ENCODE measurements around the gene P2RX2. TPM values are rescaled to one million over a fixed set of nuclear protein-coding genes. Genes with fewer than 3 reads are reported as not detected.

The P2RX2 gene
- total RNA-seq, 1 donor from 2014 or later, result 0.19 TPM

DNA sequence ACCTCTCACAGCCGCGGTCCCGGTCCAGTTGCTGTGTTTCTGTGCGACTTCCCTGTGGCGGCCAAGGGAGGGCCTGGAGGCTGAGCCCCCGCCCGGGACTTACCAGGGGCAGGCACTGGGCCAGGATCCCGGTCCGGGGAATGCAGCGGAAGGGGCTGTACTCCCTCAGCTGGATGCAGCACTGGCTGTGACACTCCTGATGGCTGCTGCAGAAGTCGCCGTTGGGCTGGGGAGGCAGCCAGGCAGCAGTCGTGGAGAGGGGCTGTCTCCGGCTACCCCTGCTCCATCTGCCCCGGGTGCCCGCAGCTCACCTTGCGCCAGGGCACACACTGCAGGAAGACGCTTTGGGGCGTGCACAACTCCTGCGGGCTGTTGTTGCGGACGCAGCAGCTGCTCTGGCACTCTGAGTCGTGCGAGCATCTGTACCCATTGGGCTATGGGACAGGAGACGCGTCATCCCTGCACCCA lies 14.4 kb upstream of the P2RX2 start:
- peaks cover 4% of the 10 kb centered on the region for H3K4me1 Mint-ChIP-seq (ENCODE audit: low read depth)
- no peak overlapping the region for H3K4me3 Mint-ChIP-seq (ENCODE audit: low read depth)
- peaks cover 72% of the 10 kb centered on the region for H3K27me3 Mint-ChIP-seq
- TF ChIP-seq, protein P1, sequence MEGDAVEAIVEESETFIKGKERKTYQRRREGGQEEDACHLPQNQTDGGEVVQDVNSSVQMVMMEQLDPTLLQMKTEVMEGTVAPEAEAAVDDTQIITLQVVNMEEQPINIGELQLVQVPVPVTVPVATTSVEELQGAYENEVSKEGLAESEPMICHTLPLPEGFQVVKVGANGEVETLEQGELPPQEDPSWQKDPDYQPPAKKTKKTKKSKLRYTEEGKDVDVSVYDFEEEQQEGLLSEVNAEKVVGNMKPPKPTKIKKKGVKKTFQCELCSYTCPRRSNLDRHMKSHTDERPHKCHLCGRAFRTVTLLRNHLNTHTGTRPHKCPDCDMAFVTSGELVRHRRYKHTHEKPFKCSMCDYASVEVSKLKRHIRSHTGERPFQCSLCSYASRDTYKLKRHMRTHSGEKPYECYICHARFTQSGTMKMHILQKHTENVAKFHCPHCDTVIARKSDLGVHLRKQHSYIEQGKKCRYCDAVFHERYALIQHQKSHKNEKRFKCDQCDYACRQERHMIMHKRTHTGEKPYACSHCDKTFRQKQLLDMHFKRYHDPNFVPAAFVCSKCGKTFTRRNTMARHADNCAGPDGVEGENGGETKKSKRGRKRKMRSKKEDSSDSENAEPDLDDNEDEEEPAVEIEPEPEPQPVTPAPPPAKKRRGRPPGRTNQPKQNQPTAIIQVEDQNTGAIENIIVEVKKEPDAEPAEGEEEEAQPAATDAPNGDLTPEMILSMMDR (IDR thresholded peaks at IDR 0.05; ENCODE audit: unreplicated experiment), result no peak
- no peak for DNase-seq (ENCODE audit: low spot score, unreplicated experiment)
- H3K9me3 Mint-ChIP-seq (ENCODE audit: low read depth), result no peaks in the 10 kb centered on the region
- H3K36me3 Mint-ChIP-seq (ENCODE audit: insufficient read depth), result no peaks in the 10 kb centered on the region
- no peak overlapping the region for H3K27ac Mint-ChIP-seq

DNA sequence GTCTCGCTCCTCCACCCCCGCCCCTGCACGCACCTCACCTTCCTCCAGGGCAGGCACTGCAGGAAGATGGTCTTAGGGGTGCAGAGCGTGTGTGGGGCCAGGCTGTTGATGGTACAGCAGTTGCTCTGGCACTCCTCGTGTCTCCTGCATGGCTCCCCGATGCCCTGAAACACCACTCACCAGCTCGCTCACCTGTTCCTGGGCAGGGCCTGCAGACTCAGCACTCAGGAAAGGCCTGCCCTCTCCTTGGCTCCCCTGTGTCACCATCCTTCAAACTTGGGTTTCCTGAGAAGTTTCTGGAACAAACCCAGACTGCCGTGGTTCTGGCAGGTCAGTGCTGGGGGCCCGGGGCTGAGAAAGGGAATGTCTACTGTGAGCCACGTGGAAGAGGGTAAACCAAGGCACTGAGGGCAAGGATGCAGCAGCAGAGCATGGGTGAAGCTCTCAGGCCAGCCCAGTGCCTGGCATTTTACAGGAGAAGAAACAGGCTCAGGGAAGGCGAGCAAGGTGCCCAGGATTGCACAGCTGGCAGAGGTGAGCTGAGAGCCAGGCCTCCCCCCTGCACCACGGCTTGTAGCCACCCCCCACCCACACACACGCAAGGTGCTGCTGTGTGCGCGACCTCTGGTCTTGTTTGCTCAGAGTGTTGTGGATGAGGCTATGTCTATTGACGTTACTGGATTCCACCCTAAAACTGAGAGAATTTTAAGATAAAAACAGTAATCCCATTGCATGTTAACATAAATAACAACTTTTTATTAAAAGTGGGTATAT lies 13.7 kb upstream of the P2RX2 start:
- no peak overlapping the region for H3K27ac Mint-ChIP-seq
- peaks cover 4% of the 10 kb centered on the region for H3K4me1 Mint-ChIP-seq (ENCODE audit: low read depth)
- no peaks in the 10 kb centered on the region for H3K9me3 Mint-ChIP-seq (ENCODE audit: low read depth)
- peaks cover 70% of the 10 kb centered on the region for H3K27me3 Mint-ChIP-seq
- no peak for DNase-seq (ENCODE audit: low spot score, unreplicated experiment)
- no peak overlapping the region for H3K4me3 Mint-ChIP-seq (ENCODE audit: low read depth)
- TF ChIP-seq, protein P1 (IDR thresholded peaks at IDR 0.05; ENCODE audit: unreplicated experiment), result no peak
- no peaks in the 10 kb centered on the region for H3K36me3 Mint-ChIP-seq (ENCODE audit: insufficient read depth)

DNA sequence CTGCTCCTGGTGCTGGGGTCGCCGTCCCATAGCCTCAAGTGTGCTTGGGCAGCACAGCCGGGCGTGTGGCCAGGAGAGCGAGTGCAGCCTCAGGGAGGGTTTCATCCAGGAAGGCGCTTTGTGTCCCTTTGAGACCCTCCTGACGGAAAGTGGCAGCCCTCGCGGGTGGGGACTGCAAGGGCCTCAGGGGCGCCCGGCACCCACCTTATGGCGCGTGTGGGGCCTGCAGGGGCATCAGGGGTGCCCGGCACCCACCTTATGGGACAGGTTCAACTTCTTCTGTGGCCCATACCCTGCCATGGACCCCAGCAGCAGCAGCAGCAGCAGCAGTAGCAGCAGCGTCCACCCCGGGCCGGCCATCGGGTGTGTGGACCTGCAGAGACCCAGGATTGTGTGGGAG lies 12.7 kb upstream of the P2RX2 start:
- Mint-ChIP-seq H3K9me3 (ENCODE audit: low read depth) (no peaks in the 10 kb centered on the region), H3K4me3 (ENCODE audit: low read depth) (no peak overlapping the region), H3K27me3 (peaks cover 69% of the 10 kb centered on the region), H3K4me1 (ENCODE audit: low read depth) (peaks cover 4% of the 10 kb centered on the region), H3K36me3 (ENCODE audit: insufficient read depth) (no peaks in the 10 kb centered on the region), H3K27ac (no peak overlapping the region)
- no peak for DNase-seq (ENCODE audit: low spot score, unreplicated experiment)
- TF ChIP-seq, protein P1 (IDR thresholded peaks at IDR 0.05; ENCODE audit: unreplicated experiment), result no peak

DNA sequence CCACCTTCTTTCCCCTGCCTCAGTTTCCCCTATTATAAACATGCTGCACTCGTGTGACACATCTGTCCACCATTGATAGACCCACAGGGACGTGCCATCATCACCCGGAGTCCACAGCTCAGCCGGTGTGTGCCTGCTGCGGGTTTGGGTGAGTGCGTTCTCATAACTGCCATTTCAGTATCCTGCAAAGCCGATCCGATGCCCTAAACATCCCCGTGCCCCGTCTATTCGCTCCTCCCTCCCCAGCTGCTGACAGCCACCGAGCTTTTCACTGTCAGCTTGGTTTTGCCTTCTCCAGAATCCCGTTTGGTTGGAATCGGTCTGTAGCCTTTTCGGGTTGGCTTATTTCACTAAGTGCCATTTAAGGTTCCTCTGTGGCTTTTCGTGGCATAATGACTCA lies 12.1 kb upstream of the P2RX2 start:
- Mint-ChIP-seq H3K36me3 (ENCODE audit: insufficient read depth) (no peaks in the 10 kb centered on the region), H3K27ac (no peak overlapping the region), H3K4me1 (ENCODE audit: low read depth) (peaks cover 4% of the 10 kb centered on the region), H3K9me3 (ENCODE audit: low read depth) (no peaks in the 10 kb centered on the region), H3K27me3 (peaks cover 69% of the 10 kb centered on the region), H3K4me3 (ENCODE audit: low read depth) (no peak overlapping the region)
- TF ChIP-seq, protein P1 (IDR thresholded peaks at IDR 0.05; ENCODE audit: unreplicated experiment), result no peak
- DNase-seq (ENCODE audit: low spot score, unreplicated experiment), result no peak

DNA sequence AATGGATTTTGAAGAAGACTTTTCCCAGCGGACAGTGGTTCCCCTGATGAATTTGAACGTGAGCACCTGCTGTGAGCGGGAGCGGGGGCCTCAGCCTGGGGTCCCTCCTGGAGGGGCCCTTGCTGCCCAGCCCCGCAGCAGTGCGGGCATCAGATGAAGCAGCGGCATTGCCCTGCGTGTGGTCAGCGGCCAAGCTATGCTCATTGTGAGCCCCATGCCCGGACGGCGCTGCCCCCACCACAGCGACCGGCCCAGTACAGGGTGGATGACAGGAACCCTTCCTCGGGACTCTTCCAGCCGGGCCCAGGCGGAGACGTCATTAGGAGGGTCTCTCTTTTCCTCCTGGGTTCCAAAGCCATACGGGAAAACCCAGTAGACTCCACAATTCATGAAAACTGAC lies 11.6 kb upstream of the P2RX2 start:
- Mint-ChIP-seq H3K27ac (no peak overlapping the region), H3K36me3 (ENCODE audit: insufficient read depth) (no peaks in the 10 kb centered on the region), H3K9me3 (ENCODE audit: low read depth) (no peaks in the 10 kb centered on the region), H3K4me1 (ENCODE audit: low read depth) (peaks cover 4% of the 10 kb centered on the region), H3K4me3 (ENCODE audit: low read depth) (no peak overlapping the region), H3K27me3 (peaks cover 70% of the 10 kb centered on the region)
- TF ChIP-seq, protein P1 (IDR thresholded peaks at IDR 0.05; ENCODE audit: unreplicated experiment), result no peak
- DNase-seq (ENCODE audit: low spot score, unreplicated experiment), result no peak
